Jurkat, Clone E6-1 (cell line): Measurements from ENCODE around the gene EPO.
"Not testable (repeated sequence)": the region's sequence is repeated elsewhere in the genome, so short reads cannot be mapped to it uniquely, and the experiment has no call there.

ENCODE experiments used
- DNase-seq: peaks from one replicate; pipeline ENCODE4 v3.0.0-alpha.2; 2011; ENCODE audit warnings: low read depth, low spot score
- H3K4me3 ChIP-seq: 2 replicates; pipeline ENCODE4 v1.5.1; 2011; ENCODE audit warnings: mild to moderate bottlenecking, low read length, control low read depth, moderate library complexity

Gene EPO

GRCh38 chr7:100694098-100694745, 26.0 kb upstream of the EPO start, which contains the start of gene GIGYF1:
Gene GIGYF1 (minus strand): TSS chr7:100694250. CDS start chr7:100688238, 6,012 bp downstream.
- peak within 1 kb of the TSS; percentile 91 for H3K4me3 ChIP-seq
- no peak for DNase-seq

GRCh38 chr7:100696123-100696521, 24.1 kb upstream of the EPO start:
- H3K4me3 ChIP-seq: no peak overlapping the region
- no peak for DNase-seq

GRCh38 chr7:100699018-100699417, 21.2 kb upstream of the EPO start:
- DNase-seq: no peak
- no peak overlapping the region for H3K4me3 ChIP-seq

- DNase-seq, H3K4me3 ChIP-seq: not testable (repeated sequence)
Observed at GRCh38 chr7:100701089-100701488, 19.2 kb upstream of the EPO start.

GRCh38 chr7:100705320-100705752, 14.9 kb upstream of the EPO start:
- peak overlapping the region; percentile 95 for H3K4me3 ChIP-seq
- DNase-seq: peak; percentile 44

- peak; percentile 96 for DNase-seq
Observed at GRCh38 chr7:100705753-100706671, 14.3 kb upstream of the EPO start, which contains the start of gene POP7. Gene POP7 (plus strand): TSS chr7:100706121. CDS start chr7:100706831, 710 bp downstream.

GRCh38 chr7:100706672-100707311, 13.5 kb upstream of the EPO start:
- peak overlapping the region; percentile 95 for H3K4me3 ChIP-seq
- no peak for DNase-seq

More at GRCh38 chr7:100705753-100706671, 14.3 kb upstream of the EPO start, which contains the start of gene POP7:
- peak within 1 kb of the TSS; percentile 95 for H3K4me3 ChIP-seq

- no peak for DNase-seq
- no peak overlapping the region for H3K4me3 ChIP-seq
Observed at GRCh38 chr7:100708395-100708794, 11.9 kb upstream of the EPO start.

- DNase-seq: no peak
- no peak overlapping the region for H3K4me3 ChIP-seq
Observed at GRCh38 chr7:100710452-100710851, 9.8 kb upstream of the EPO start.

- DNase-seq: no peak
- H3K4me3 ChIP-seq: no peak overlapping the region
Observed at GRCh38 chr7:100711369-100711768, 8.9 kb upstream of the EPO start.

GRCh38 chr7:100714725-100715124, 5.5 kb upstream of the EPO start:
- no peak overlapping the region for H3K4me3 ChIP-seq

GRCh38 chr7:100717073-100717472, 3.2 kb upstream of the EPO start:
- not testable (repeated sequence) for H3K4me3 ChIP-seq, DNase-seq

More at GRCh38 chr7:100714725-100715124, 5.5 kb upstream of the EPO start:
- no peak for DNase-seq

GRCh38 chr7:100719523-100720278, 567 bp upstream of the EPO start:
- no peak overlapping the region for H3K4me3 ChIP-seq
- no peak for DNase-seq

- no peak for DNase-seq
- no peak overlapping the region for H3K4me3 ChIP-seq
Observed at GRCh38 chr7:100720671-100721504, 620 bp downstream of the EPO start.

- no peak overlapping the region for H3K4me3 ChIP-seq
Observed at GRCh38 chr7:100721505-100721812, 1.2 kb downstream of the EPO start.

GRCh38 chr7:100722480-100723212, 2.4 kb downstream of the EPO start:
- H3K4me3 ChIP-seq: no peak overlapping the region
- DNase-seq: no peak

More at GRCh38 chr7:100721505-100721812, 1.2 kb downstream of the EPO start:
- no peak for DNase-seq

GRCh38 chr7:100723732-100724275, 3.5 kb downstream of the EPO start:
- DNase-seq: no peak
- H3K4me3 ChIP-seq: no peak overlapping the region
